SK-N-SH (cell line): ENCODE data around the gene GJB3.

Source experiments
- CHD2 ChIP-seq: fragments of 150-350 bp; IDR thresholded peaks from 2 replicates; pipeline ENCODE4 v1.6.1; 2018; ENCODE audit warnings: low read length; ENCODE audit not compliant: partially characterized antibody
- CTCF ChIP-seq: fragments of 200-600 bp; sonication (generic); IDR thresholded peaks from 2 replicates; pipeline ENCODE4 v1.6.1; 2017; ENCODE audit warnings: antibody characterized with exemption, mild to moderate bottlenecking, moderate library complexity
- FOXM1 ChIP-seq: IDR thresholded peaks from 2 replicates; pipeline ENCODE4 v1.4.0; 2012; ENCODE audit warnings: low read depth, mild to moderate bottlenecking
- GABPA ChIP-seq: IDR thresholded peaks from 2 replicates; pipeline ENCODE4 v1.4.0; 2012; ENCODE audit warnings: low read depth, mild to moderate bottlenecking
- NRF1 ChIP-seq: IDR thresholded peaks from 2 replicates; pipeline ENCODE4 v1.6.1; 2012; ENCODE audit warnings: low read depth, mild to moderate bottlenecking, low read length
- POLR2AphosphoS5 ChIP-seq: IDR thresholded peaks from 2 replicates; pipeline ENCODE4 v1.6.1; 2012; ENCODE audit warnings: low read depth, low read length
- RAD21 ChIP-seq: IDR thresholded peaks from 2 replicates; pipeline ENCODE4 v1.6.1; 2012; ENCODE audit warnings: mild to moderate bottlenecking, low read length
- RCOR1 ChIP-seq: fragments of 150-350 bp; IDR thresholded peaks from 2 replicates; pipeline ENCODE4 v1.6.1; 2017; ENCODE audit warnings: antibody characterized with exemption, low read length
- RFX5 ChIP-seq: IDR thresholded peaks from 2 replicates; pipeline ENCODE4 v1.6.1; 2012; ENCODE audit warnings: mild to moderate bottlenecking, improper control_type of control experiment, low read length
- SMC3 ChIP-seq: IDR thresholded peaks from 2 replicates; pipeline ENCODE4 v1.6.1; 2012; ENCODE audit warnings: low read depth, low read length, improper control_type of control experiment
- TCF12 ChIP-seq: IDR thresholded peaks from 2 replicates; pipeline ENCODE4 v1.4.0; 2012
- YY1 ChIP-seq: IDR thresholded peaks from 2 replicates; pipeline ENCODE4 v1.4.0; 2012; ENCODE audit warnings: low read depth, mild to moderate bottlenecking
- TF ChIP-seq, protein P1 (sequence below): IDR thresholded peaks from 2 replicates; pipeline ENCODE4 v1.6.1; 2012; ENCODE audit warnings: mild to moderate bottlenecking, low read depth, low read length, moderate library complexity

DNA sequence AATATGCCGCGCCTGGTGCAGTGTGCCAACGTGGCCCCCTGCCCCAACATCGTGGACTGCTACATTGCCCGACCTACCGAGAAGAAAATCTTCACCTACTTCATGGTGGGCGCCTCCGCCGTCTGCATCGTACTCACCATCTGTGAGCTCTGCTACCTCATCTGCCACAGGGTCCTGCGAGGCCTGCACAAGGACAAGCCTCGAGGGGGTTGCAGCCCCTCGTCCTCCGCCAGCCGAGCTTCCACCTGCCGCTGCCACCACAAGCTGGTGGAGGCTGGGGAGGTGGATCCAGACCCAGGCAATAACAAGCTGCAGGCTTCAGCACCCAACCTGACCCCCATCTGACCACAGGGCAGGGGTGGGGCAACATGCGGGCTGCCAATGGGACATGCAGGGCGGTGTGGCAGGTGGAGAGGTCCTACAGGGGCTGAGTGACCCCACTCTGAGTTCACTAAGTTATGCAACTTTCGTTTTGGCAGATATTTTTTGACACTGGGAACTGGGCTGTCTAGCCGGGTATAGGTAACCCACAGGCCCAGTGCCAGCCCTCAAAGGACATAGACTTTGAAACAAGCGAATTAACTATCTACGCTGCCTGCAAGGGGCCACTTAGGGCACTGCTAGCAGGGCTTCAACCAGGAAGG lies 4.3 kb downstream of the GJB3 start:
- TF ChIP-seq CTCF (no peak), RAD21 (no peak), POLR2AphosphoS5 (no peak), SMC3 (no peak), YY1 (no peak), TCF12 (no peak), NRF1 (no peak), GABPA (no peak), RCOR1 (no peak), CHD2 (no peak), RFX5 (no peak), FOXM1 (no peak)
- TF ChIP-seq, protein P1, sequence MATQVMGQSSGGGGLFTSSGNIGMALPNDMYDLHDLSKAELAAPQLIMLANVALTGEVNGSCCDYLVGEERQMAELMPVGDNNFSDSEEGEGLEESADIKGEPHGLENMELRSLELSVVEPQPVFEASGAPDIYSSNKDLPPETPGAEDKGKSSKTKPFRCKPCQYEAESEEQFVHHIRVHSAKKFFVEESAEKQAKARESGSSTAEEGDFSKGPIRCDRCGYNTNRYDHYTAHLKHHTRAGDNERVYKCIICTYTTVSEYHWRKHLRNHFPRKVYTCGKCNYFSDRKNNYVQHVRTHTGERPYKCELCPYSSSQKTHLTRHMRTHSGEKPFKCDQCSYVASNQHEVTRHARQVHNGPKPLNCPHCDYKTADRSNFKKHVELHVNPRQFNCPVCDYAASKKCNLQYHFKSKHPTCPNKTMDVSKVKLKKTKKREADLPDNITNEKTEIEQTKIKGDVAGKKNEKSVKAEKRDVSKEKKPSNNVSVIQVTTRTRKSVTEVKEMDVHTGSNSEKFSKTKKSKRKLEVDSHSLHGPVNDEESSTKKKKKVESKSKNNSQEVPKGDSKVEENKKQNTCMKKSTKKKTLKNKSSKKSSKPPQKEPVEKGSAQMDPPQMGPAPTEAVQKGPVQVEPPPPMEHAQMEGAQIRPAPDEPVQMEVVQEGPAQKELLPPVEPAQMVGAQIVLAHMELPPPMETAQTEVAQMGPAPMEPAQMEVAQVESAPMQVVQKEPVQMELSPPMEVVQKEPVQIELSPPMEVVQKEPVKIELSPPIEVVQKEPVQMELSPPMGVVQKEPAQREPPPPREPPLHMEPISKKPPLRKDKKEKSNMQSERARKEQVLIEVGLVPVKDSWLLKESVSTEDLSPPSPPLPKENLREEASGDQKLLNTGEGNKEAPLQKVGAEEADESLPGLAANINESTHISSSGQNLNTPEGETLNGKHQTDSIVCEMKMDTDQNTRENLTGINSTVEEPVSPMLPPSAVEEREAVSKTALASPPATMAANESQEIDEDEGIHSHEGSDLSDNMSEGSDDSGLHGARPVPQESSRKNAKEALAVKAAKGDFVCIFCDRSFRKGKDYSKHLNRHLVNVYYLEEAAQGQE = no peak
